Measurements from ENCODE around the gene ZFR. TPM values are rescaled to one million over a fixed set of nuclear protein-coding genes. Genes with fewer than 3 reads are reported as not detected.
"Not testable (repeated sequence)": the region's sequence is repeated elsewhere in the genome, so short reads cannot be mapped to it uniquely, and the experiment has no call there.

The ZFR gene
- polyA plus RNA-seq, 2 donors, result 21.8 to 21.9 TPM

DNA sequence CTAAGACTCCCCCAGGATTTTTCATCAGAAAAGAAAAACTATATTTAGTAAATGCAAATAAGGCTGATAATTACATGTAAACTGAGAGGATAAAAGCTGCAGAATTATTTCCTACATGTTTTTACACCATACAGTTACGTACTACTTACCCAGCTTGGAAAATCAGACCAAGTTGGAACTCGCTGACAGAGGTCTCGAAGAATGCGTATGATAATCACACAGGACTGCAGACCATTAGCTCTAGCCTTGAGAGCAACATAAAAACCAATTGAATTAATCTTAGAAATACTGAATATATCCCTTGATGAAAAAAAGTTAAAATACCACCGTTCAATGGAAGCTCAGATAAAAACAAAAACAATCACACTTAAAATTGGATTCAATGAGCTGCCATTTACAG lies 65.6 kb downstream of the ZFR start:
- Histone ChIP-seq H3K9me3 (ENCODE audit: control insufficient read depth in 2 of 2, insufficient read depth in 1 of 2, low read depth in 1 of 2, low read length in 1 of 2) (no peaks in the 10 kb centered on the region), H3K4me3 (ENCODE audit: low read depth in 1 of 2, low read length in 2 of 2) (no peak overlapping the region), H3K4me1 (ENCODE audit: control insufficient read depth in 2 of 2, insufficient read depth in 2 of 2, low read length in 1 of 2) (no peaks in the 10 kb centered on the region), H3K27me3 (ENCODE audit: control insufficient read depth in 1 of 2, insufficient read depth in 2 of 2, low read length in 2 of 2) (no peaks in the 10 kb centered on the region), H3K27ac (ENCODE audit: low read depth in 2 of 2, low read length in 1 of 2) (no peak overlapping the region), H3K36me3 (ENCODE audit: control insufficient read depth in 2 of 2, insufficient read depth in 2 of 2, low read length in 1 of 2) (peaks cover 0 to 4% of the 10 kb centered on the region in 2 donors)
- 64 to 77% methylated on average over 5 of the region's 5 CpGs for WGBS, 2 donors

DNA sequence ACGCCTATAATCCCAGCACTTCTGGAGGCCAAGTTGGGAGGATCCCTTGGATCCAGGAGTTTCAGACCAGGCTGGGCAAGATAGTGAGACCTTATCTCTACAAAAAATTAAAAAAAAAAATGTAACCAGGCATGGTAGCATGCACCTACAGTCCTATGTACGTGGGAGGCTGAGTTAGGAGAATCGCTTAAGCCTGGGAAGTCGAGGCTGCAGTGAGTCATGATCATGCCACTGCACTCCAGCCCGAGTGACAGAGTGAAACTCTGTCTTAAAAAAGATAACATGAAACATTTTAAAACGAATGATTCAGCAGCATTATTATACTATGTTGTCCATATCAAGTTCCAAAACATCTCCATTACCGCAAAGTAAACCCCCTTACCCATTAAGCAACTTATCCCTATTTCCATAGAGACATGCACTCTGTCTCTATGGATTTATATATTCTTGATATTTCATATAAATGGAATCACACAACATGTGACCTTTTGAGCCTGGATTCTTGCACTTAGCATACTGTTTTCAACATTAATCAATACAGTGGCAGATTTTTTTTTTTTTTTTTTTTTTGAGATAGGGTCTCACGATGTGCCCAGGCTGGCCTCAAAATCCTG lies 74.9 kb downstream of the ZFR start:
- 89 to 91% methylated on average over 8 of the region's 8 CpGs for WGBS, 2 donors
- H3K36me3 ChIP-seq (ENCODE audit: control insufficient read depth in 2 of 2, insufficient read depth in 2 of 2, low read length in 1 of 2), result peaks cover 7% of the 10 kb centered on the region in 2 donors

DNA sequence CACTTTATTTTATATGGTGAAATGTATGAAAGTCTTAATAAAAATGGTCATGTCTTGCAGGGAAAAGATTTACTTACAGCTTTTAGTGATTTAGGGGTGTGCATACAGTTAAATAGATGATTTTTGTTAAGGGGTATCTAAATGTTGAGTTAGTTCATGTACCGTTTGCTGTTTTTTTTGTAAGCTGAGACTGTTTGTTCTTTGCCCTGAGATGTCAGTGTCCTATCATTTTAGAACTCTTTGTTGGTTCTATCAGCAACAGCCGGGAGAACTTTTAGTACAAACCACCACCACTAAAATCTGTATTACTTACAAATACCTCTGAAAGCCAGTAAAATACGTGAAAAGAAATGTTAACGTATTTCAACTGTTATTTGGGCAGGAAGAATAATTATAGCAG lies 75.5 kb downstream of the ZFR start:
- WGBS, 2 donors, result 94% methylated on average over 4 of the region's 4 CpGs
- Histone ChIP-seq H3K27me3 (ENCODE audit: control insufficient read depth in 1 of 2, insufficient read depth in 2 of 2, low read length in 2 of 2) (no peaks in the 10 kb centered on the region), H3K36me3 (ENCODE audit: control insufficient read depth in 2 of 2, insufficient read depth in 2 of 2, low read length in 1 of 2) (peaks cover 7% of the 10 kb centered on the region in 2 donors)

More for the DNA sequence above, 74.9 kb downstream of the ZFR start:
- Histone ChIP-seq H3K4me1 (ENCODE audit: control insufficient read depth in 2 of 2, insufficient read depth in 2 of 2, low read length in 1 of 2) (no peaks in the 10 kb centered on the region), H3K27me3 (ENCODE audit: control insufficient read depth in 1 of 2, insufficient read depth in 2 of 2, low read length in 2 of 2) (no peaks in the 10 kb centered on the region), H3K4me3 (ENCODE audit: low read depth in 1 of 2, low read length in 2 of 2) (no peak overlapping the region), H3K27ac (ENCODE audit: low read depth in 2 of 2, low read length in 1 of 2) (no peak overlapping the region), H3K9me3 (ENCODE audit: control insufficient read depth in 2 of 2, insufficient read depth in 1 of 2, low read depth in 1 of 2, low read length in 1 of 2) (no peaks in the 10 kb centered on the region)

DNA sequence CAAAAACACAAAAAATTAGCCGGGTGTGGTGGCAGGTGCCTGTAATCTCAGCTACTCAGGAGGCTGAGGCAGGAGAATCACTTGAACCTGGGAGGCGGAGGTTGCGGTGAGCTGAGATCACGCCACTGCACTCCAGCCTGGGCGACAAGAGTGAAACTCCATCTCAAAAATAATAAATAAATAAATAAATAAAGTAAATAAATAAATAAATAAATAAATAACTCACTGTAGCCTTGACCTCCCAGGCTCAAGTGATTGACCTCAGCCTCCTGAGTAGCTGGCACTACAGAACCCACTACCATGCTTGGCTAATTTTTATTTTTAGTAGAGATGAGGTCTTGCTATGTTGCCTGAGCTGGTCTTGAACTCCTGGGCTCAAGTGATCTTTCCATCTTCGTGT lies 77.3 kb downstream of the ZFR start:
- H3K9me3 ChIP-seq (ENCODE audit: control insufficient read depth in 2 of 2, insufficient read depth in 1 of 2, low read depth in 1 of 2, low read length in 1 of 2); H3K36me3 ChIP-seq (ENCODE audit: control insufficient read depth in 2 of 2, insufficient read depth in 2 of 2, low read length in 1 of 2); H3K27ac ChIP-seq (ENCODE audit: low read depth in 2 of 2, low read length in 1 of 2); H3K27me3 ChIP-seq (ENCODE audit: control insufficient read depth in 1 of 2, insufficient read depth in 2 of 2, low read length in 2 of 2); H3K4me1 ChIP-seq (ENCODE audit: control insufficient read depth in 2 of 2, insufficient read depth in 2 of 2, low read length in 1 of 2); H3K4me3 ChIP-seq (ENCODE audit: low read depth in 1 of 2, low read length in 2 of 2): not testable (repeated sequence)
- 91 to 96% methylated on average over 4 to 6 of the region's 6 CpGs for WGBS, 2 donors

More for the DNA sequence above, 75.5 kb downstream of the ZFR start:
- Histone ChIP-seq H3K4me1 (ENCODE audit: control insufficient read depth in 2 of 2, insufficient read depth in 2 of 2, low read length in 1 of 2) (no peaks in the 10 kb centered on the region), H3K27ac (ENCODE audit: low read depth in 2 of 2, low read length in 1 of 2) (no peak overlapping the region), H3K9me3 (ENCODE audit: control insufficient read depth in 2 of 2, insufficient read depth in 1 of 2, low read depth in 1 of 2, low read length in 1 of 2) (no peaks in the 10 kb centered on the region), H3K4me3 (ENCODE audit: low read depth in 1 of 2, low read length in 2 of 2) (no peak overlapping the region)

DNA sequence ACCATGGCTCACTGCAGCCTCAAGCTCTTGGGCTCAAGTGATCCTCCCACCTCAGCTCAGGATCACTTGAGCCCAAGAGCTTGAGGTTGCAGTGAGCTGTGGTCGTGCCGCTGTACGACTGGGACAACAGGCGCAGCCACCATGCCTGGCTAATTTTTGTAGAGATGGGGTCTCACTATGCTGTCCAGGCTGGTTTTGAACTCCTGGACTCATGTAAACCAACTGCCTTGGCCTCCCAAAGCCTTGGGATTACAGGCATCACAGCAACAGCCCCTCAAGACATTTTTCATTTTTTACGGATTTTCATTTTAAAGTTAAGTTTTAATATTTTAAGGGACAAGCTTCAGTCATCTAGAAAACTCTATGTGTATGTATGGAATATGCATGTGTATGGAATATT lies 78.9 kb downstream of the ZFR start:
- Histone ChIP-seq H3K9me3 (ENCODE audit: control insufficient read depth in 2 of 2, insufficient read depth in 1 of 2, low read depth in 1 of 2, low read length in 1 of 2) (no peaks in the 10 kb centered on the region), H3K4me3 (ENCODE audit: low read depth in 1 of 2, low read length in 2 of 2) (no peak overlapping the region), H3K36me3 (ENCODE audit: control insufficient read depth in 2 of 2, insufficient read depth in 2 of 2, low read length in 1 of 2) (peaks cover 0 to 6% of the 10 kb centered on the region in 2 donors), H3K27ac (ENCODE audit: low read depth in 2 of 2, low read length in 1 of 2) (no peak overlapping the region), H3K4me1 (ENCODE audit: control insufficient read depth in 2 of 2, insufficient read depth in 2 of 2, low read length in 1 of 2) (no peaks in the 10 kb centered on the region), H3K27me3 (ENCODE audit: control insufficient read depth in 1 of 2, insufficient read depth in 2 of 2, low read length in 2 of 2) (no peaks in the 10 kb centered on the region)
- WGBS, 2 donors, result 98% methylated on average over 5 of the region's 5 CpGs

DNA sequence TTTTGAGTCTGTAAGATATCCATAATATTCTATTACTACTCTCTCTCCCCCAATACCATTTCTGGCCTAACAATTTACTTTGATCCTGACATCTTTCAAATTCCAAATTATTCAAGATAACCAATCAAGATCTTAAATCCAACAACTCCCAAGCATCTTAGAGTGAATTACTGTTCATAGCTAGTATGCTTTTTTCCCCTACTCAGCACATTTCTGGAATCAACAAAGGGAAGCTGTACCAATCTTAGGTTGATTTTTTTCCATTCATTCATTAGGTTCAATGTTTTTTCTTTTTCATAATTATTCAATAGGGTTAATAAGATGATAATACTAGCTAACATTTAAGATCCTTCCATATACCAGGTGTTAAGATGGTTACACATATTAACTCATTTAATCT lies 81.5 kb downstream of the ZFR start:
- Histone ChIP-seq H3K4me1 (ENCODE audit: control insufficient read depth in 2 of 2, insufficient read depth in 2 of 2, low read length in 1 of 2) (no peaks in the 10 kb centered on the region), H3K9me3 (ENCODE audit: control insufficient read depth in 2 of 2, insufficient read depth in 1 of 2, low read depth in 1 of 2, low read length in 1 of 2) (no peaks in the 10 kb centered on the region), H3K27ac (ENCODE audit: low read depth in 2 of 2, low read length in 1 of 2) (no peak overlapping the region), H3K27me3 (ENCODE audit: control insufficient read depth in 1 of 2, insufficient read depth in 2 of 2, low read length in 2 of 2) (no peaks in the 10 kb centered on the region), H3K36me3 (ENCODE audit: control insufficient read depth in 2 of 2, insufficient read depth in 2 of 2, low read length in 1 of 2) (peaks cover 0 to 6% of the 10 kb centered on the region in 2 donors), H3K4me3 (ENCODE audit: low read depth in 1 of 2, low read length in 2 of 2) (no peak overlapping the region)

DNA sequence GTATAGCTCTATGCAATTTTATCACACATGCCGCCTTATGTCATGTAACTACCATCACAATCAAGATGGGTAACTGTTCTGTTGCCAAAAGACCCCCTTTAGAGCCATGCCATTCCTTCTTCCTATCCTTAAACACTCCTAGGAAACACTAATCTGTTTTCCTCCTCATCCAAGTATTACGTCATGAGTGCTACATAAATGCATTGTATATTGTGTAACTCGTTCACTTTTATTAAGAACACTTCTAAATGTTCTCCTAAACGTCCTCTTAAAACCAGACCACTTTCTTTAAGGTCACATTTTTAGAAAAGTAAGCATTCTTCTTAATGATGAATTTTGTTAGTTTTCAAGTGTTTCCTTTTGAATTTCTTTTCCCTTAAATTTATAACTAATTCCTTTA lies 82.0 kb downstream of the ZFR start:
- H3K27me3 ChIP-seq (ENCODE audit: control insufficient read depth in 1 of 2, insufficient read depth in 2 of 2, low read length in 2 of 2), result no peaks in the 10 kb centered on the region
- no peak overlapping the region for H3K27ac ChIP-seq (ENCODE audit: low read depth in 2 of 2, low read length in 1 of 2)
- H3K9me3 ChIP-seq (ENCODE audit: control insufficient read depth in 2 of 2, insufficient read depth in 1 of 2, low read depth in 1 of 2, low read length in 1 of 2), result no peaks in the 10 kb centered on the region
- 90 to 91% methylated on average over 4 of the region's 4 CpGs for WGBS, 2 donors
- no peak overlapping the region for H3K4me3 ChIP-seq (ENCODE audit: low read depth in 1 of 2, low read length in 2 of 2)
- H3K4me1 ChIP-seq (ENCODE audit: control insufficient read depth in 2 of 2, insufficient read depth in 2 of 2, low read length in 1 of 2), result no peaks in the 10 kb centered on the region
- H3K36me3 ChIP-seq (ENCODE audit: control insufficient read depth in 2 of 2, insufficient read depth in 2 of 2, low read length in 1 of 2), result peaks cover 0 to 6% of the 10 kb centered on the region in 2 donors

DNA sequence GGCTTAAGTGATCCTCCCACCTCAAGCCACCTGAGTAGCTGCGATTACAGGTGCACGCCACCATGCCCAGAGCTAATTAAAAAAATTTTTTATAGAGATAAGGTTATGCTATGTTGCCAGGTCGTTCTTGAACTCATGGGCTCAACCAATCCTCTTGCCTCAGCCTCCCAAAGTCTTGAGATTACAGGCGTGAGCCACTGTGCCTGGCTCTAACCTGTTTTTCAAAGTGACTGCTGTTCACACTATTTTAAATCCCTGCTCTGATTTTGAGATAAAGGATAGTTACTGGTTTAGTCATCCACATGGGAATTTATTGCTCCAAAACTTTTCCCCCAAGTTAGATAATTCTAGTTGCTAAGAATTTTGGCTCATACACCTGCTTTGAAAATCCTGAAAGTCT lies 83.6 kb downstream of the ZFR start:
- no peak overlapping the region for H3K4me3 ChIP-seq (ENCODE audit: low read depth in 1 of 2, low read length in 2 of 2)
- H3K9me3 ChIP-seq (ENCODE audit: control insufficient read depth in 2 of 2, insufficient read depth in 1 of 2, low read depth in 1 of 2, low read length in 1 of 2), result no peaks in the 10 kb centered on the region
- H3K27ac ChIP-seq (ENCODE audit: low read depth in 2 of 2, low read length in 1 of 2), result no peak overlapping the region
- 88 to 95% methylated on average over 4 of the region's 4 CpGs for WGBS, 2 donors
- peaks cover 0 to 6% of the 10 kb centered on the region in 2 donors for H3K36me3 ChIP-seq (ENCODE audit: control insufficient read depth in 2 of 2, insufficient read depth in 2 of 2, low read length in 1 of 2)
- no peaks in the 10 kb centered on the region for H3K27me3 ChIP-seq (ENCODE audit: control insufficient read depth in 1 of 2, insufficient read depth in 2 of 2, low read length in 2 of 2)
- H3K4me1 ChIP-seq (ENCODE audit: control insufficient read depth in 2 of 2, insufficient read depth in 2 of 2, low read length in 1 of 2), result no peaks in the 10 kb centered on the region

DNA sequence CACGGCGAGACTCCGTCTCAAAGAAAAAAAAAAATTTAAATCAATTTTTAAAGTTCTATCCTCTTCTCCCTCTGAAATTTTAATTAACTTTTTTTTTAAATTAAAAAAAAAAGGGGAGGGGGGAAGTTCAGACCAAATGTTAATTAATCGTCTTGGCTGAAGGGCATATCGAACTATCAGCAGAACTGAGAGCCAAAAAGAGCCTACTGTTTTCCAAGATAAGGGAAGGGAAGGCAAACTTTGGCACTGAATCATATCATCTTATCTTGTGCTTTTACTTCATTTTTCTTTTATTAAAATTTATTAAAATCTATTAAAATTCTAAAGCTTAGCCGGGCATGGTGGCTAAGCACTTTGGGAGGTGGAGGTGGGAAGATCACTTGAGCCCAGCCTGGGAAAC lies 85.9 kb downstream of the ZFR start:
- H3K36me3 ChIP-seq (ENCODE audit: control insufficient read depth in 2 of 2, insufficient read depth in 2 of 2, low read length in 1 of 2), result peaks cover 0 to 6% of the 10 kb centered on the region in 2 donors
- no peaks in the 10 kb centered on the region for H3K4me1 ChIP-seq (ENCODE audit: control insufficient read depth in 2 of 2, insufficient read depth in 2 of 2, low read length in 1 of 2)
- no peaks in the 10 kb centered on the region for H3K27me3 ChIP-seq (ENCODE audit: control insufficient read depth in 1 of 2, insufficient read depth in 2 of 2, low read length in 2 of 2)
- 86 to 91% methylated on average over 6 of the region's 6 CpGs for WGBS, 2 donors
- H3K4me3 ChIP-seq (ENCODE audit: low read depth in 1 of 2, low read length in 2 of 2), result no peak overlapping the region
- H3K9me3 ChIP-seq (ENCODE audit: control insufficient read depth in 2 of 2, insufficient read depth in 1 of 2, low read depth in 1 of 2, low read length in 1 of 2), result no peaks in the 10 kb centered on the region
- H3K27ac ChIP-seq (ENCODE audit: low read depth in 2 of 2, low read length in 1 of 2), result no peak overlapping the region

DNA sequence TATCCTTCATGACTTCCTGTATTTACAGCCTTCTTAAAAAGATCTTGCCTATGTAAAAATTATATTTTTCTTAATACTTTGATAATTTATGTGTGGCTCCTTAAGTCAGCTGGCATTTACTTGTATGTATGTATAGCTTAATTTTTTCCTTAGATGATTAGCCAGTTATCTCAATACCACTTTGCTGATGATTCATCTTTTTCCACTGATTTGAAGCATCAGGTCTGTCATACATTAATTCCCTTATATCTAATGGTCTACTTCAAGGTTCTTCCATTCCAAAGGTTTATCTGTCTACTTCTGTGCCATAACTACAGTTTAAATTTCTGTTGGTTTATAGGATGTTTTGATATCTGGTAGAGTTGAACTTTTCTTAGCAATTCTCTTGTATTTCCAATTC lies 86.9 kb downstream of the ZFR start:
- H3K9me3 ChIP-seq (ENCODE audit: control insufficient read depth in 2 of 2, insufficient read depth in 1 of 2, low read depth in 1 of 2, low read length in 1 of 2), result no peaks in the 10 kb centered on the region
- no peak overlapping the region for H3K4me3 ChIP-seq (ENCODE audit: low read depth in 1 of 2, low read length in 2 of 2)
- H3K27me3 ChIP-seq (ENCODE audit: control insufficient read depth in 1 of 2, insufficient read depth in 2 of 2, low read length in 2 of 2), result no peaks in the 10 kb centered on the region
- H3K27ac ChIP-seq (ENCODE audit: low read depth in 2 of 2, low read length in 1 of 2), result no peak overlapping the region
- H3K36me3 ChIP-seq (ENCODE audit: control insufficient read depth in 2 of 2, insufficient read depth in 2 of 2, low read length in 1 of 2), result peaks cover 0 to 6% of the 10 kb centered on the region in 2 donors
- no peaks in the 10 kb centered on the region for H3K4me1 ChIP-seq (ENCODE audit: control insufficient read depth in 2 of 2, insufficient read depth in 2 of 2, low read length in 1 of 2)

Data from esophagus (tissue), 2 donors.